Adrenal gland (tissue), 12 donors: ENCODE results near the gene TMEM45A. TPM values are rescaled to one million over a fixed set of nuclear protein-coding genes. Genes with fewer than 3 reads are reported as not detected.
"Not testable (repeated sequence)": the region's sequence is repeated elsewhere in the genome, so short reads cannot be mapped to it uniquely, and the experiment has no call there.

Source experiments
- DNase-seq, 7 donors: peaks; one replicate each; pipeline ENCODE4 v3.0.0-alpha.2; 2019 to 2020
- H3K27ac ChIP-seq, 5 donors: fragments of 200-600 bp; sonication (generic) in 4 of 5; 1 replicate in 3 of 5; 2 replicates in 2 of 5; pipeline versions ENCODE4 v1.5.1 to v1.8.0; 2016 to 2020; ENCODE audit warnings: mild to moderate bottlenecking in 1 of 5
- H3K27me3 ChIP-seq: fragments of 200-600 bp; 2 replicates; pipeline ENCODE4 v1.8.0; 2021
- H3K36me3 ChIP-seq, 2 donors: fragments of 200-600 bp; replicated peaks in 1 of 2; 1 replicate in 1 of 2; 2 replicates in 1 of 2; pipeline versions ENCODE4 v1.5.1 to v1.8.0; 2018 to 2022
- H3K4me1 ChIP-seq, 2 donors: fragments of 200-600 bp; replicated peaks in 1 of 2; 1 replicate in 1 of 2; 2 replicates in 1 of 2; pipeline versions ENCODE4 v1.5.1 to v1.8.0; 2018 to 2021
- H3K4me3 ChIP-seq, 4 donors: fragments of 200-600 bp; sonication (generic) in 3 of 4; one replicate each; pipeline ENCODE4 v1.5.1; 2016 to 2018
- H3K9me3 ChIP-seq, 3 donors: fragments of 200-600 bp; sonication (generic) in 1 of 3; replicated peaks in 1 of 3; 1 replicate in 2 of 3; 2 replicates in 1 of 3; pipeline versions ENCODE4 v1.5.1 to v1.8.0; 2016 to 2021
- POLR2A ChIP-seq, 2 donors: fragments of 450-650 bp; IDR thresholded peaks; one replicate each; pipeline ENCODE4 v1.6.1; 2017; ENCODE audit warnings: antibody characterized with exemption in 2 of 2, mild to moderate bottlenecking in 2 of 2, moderate library complexity in 1 of 2
- WGBS, 4 donors: extraction: QIAGEN DNeasy Blood & Tissue Kit in 2 of 4; methylation state at CpG; one replicate each; pipeline versions ENCODE4 v1.1.5 to v1.1.7; 2013 to 2017; 5-methylcytosine and 5-hydroxymethylcytosine counted together
- intact Hi-C, 2 donors: fragments of 100-400 bp; cut with DNase I; formaldehyde crosslinking; loops; one replicate each; pipeline versions ENCODE4 v1.14.1 to v1.15.0; 2022 to 2023
- polyA plus RNA-seq, 3 donors: library from polyadenylated mRNA; stranded (reverse); fragments of 200-250 nt in 2 of 3; fragments of 350-450 nt in 1 of 3; fragmentation: Illumina TruSeq in 1 of 3; extraction: RNeasy Lipid Tissue Mini Kit (QIAGEN cat#74804) in 1 of 3; gene quantifications; one replicate each; pipeline ENCODE4 v1.2.3, GENCODE V29; 2013 to 2014
- total RNA-seq, 9 donors: library from RNA; depleted of rRNA in 4 of 9; stranded (reverse); fragments of >200 nt in 4 of 9; fragments of 120-200 nt in 1 of 9; fragmentation: NEBNext Ultra II Directional in 1 of 9; extraction: Animal tissue kit (Norgen Biotek cat#: 25700) in 1 of 9; gene quantifications; one replicate each; pipeline versions ENCODE4 v1.1.0 to v1.2.4, GENCODE V29; 2013 to 2023
- TF ChIP-seq, protein P1 (sequence below), 6 experiments: fragments of 450-650 bp in 4 of 6; fragments of 200-600 bp in 2 of 6; sonication (generic) in 1 of 6; IDR thresholded peaks; 1 replicate in 5 of 6; 2 replicates in 1 of 6; pipeline versions ENCODE4 v1.5.1 to v1.8.0; 2016 to 2021; ENCODE audit warnings: antibody characterized with exemption in 6 of 6, mild to moderate bottlenecking in 2 of 6, moderate library complexity in 1 of 6
- donor health status: healthy with polysubstance abuse.
- donor health status: Bipolar disorder and iron deficiency.
- donor health status: DM: yes; HTN: yes; CAD: no.
- donor health status: DM: no; HTN: no; CAD: no.
- donor health status: DM: no; HTN: no; CAD: no.
- donor health status: DM: yes; HTN: yes; CAD: no.

TMEM45A gene
- total and polyA plus RNA-seq, 12 donors, result 9.8 to 38.7 (median 27.5) TPM

DNA sequence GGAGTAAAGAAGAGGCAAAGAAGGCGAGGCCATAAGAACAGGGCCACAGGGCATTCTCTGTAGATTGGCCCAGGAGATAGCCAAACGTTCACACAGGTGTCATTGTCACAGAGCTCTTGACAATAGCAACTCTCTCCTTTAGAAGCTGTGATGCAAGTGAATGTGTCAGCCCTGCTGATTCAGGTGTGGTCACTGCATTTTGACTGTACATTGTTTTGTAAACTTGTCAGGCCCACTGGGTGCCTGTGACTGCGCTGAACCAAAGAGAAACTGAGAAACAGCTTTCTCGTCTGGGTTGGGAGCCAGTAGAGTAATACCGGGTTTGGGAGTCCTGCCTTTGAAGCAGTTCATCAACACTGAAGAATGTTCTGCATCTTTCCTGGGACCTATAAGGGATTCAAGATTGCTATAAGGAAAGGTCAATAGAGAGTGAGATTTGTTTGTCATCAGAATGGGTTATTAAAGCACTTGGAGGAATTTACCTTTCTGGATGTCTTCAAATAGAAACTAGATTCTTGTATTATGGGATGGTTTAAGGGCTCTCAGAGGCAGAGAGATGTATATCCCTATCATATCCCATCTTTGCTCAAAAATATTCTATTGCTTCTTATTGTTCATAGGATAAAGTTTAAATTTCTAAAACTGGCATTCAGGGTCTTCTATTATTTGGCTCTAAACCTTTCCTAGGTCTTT, 45.4 kb downstream of the TMEM45A start:
- 86 to 96% (median 95%) methylated on average over 5 of the region's 5 CpGs for WGBS, 4 donors
- Histone ChIP-seq H3K4me3 (no peak overlapping the region), H3K36me3 (no peaks in the 10 kb centered on the region), H3K27ac (no peak overlapping the region), H3K4me1 (peaks cover 23 to 28% of the 10 kb centered on the region in 2 donors), H3K9me3 (peaks cover 0 to under 1% (median 0%) of the 10 kb centered on the region in 3 donors), H3K27me3 (no peaks in the 10 kb centered on the region)
- intact Hi-C loops, result no loop called here
- DNase-seq, result no peak
- no peak for TF ChIP-seq POLR2A (IDR thresholded peaks at IDR 0.05)
- TF ChIP-seq, protein P1, sequence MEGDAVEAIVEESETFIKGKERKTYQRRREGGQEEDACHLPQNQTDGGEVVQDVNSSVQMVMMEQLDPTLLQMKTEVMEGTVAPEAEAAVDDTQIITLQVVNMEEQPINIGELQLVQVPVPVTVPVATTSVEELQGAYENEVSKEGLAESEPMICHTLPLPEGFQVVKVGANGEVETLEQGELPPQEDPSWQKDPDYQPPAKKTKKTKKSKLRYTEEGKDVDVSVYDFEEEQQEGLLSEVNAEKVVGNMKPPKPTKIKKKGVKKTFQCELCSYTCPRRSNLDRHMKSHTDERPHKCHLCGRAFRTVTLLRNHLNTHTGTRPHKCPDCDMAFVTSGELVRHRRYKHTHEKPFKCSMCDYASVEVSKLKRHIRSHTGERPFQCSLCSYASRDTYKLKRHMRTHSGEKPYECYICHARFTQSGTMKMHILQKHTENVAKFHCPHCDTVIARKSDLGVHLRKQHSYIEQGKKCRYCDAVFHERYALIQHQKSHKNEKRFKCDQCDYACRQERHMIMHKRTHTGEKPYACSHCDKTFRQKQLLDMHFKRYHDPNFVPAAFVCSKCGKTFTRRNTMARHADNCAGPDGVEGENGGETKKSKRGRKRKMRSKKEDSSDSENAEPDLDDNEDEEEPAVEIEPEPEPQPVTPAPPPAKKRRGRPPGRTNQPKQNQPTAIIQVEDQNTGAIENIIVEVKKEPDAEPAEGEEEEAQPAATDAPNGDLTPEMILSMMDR (IDR thresholded peaks at IDR 0.05), result no peak

DNA sequence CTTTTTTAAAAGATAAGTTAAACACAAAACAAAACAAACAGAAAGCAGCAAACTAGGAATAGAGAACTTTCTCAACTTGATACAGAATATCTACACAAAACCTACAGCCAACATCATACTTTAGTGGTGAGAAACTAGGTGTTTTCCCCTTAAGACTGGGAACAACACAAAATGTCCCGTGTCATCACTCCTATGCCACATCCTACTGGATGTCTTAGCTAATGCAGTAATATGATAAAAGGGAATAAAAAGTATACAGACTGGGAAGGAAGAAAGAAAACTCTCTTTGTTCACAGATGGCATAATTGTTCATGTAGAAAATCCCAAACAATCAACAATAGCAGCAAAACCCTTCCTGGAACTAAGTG, 45.9 kb downstream of the TMEM45A start:
- no peak overlapping the region for H3K27ac ChIP-seq
- no peak for DNase-seq
- H3K36me3 ChIP-seq, result no peaks in the 10 kb centered on the region
- H3K4me3 ChIP-seq, result no peak overlapping the region
- no peaks in the 10 kb centered on the region for H3K27me3 ChIP-seq
- peaks cover 23 to 28% of the 10 kb centered on the region in 2 donors for H3K4me1 ChIP-seq
- intact Hi-C loops, result no loop called here
- 84 to 96% (median 92%) methylated on average over 1 of the region's 1 CpG for whole genome bisulfite sequencing, 4 donors
- TF ChIP-seq, protein P1 (IDR thresholded peaks at IDR 0.05), result no peak
- no peak for TF ChIP-seq POLR2A (IDR thresholded peaks at IDR 0.05)
- H3K9me3 ChIP-seq, result peaks cover 0 to 6% (median 0%) of the 10 kb centered on the region in 3 donors

DNA sequence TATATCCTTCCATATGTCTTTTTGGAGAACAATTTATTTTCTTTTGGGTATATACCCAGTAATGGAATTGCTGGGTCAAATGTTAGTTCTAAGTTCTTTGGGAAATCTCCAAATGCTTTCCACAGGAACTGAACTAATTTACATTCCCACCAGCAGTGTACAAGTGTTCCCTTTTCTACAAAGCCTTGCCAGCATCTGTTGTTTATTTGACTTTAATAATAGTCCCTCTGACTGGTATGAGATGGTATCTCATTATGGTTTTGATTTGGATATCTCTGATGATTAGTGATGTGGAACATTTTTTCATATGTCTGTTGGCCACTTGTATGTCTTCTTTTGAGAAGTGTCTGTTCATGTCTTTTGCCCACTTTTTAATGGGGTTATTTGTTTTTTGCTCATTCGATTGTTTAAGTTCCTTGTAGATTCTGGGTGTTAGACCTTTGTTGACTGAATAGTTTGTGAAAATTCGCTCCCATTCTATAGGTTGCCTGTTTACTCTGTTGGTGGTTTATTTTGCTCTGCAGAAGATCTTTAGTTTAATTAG, 48.4 kb downstream of the TMEM45A start:
- WGBS, 4 donors, result 92 to 96% (median 94%) methylated on average over 2 of the region's 2 CpGs
- Histone ChIP-seq H3K36me3 (no peaks in the 10 kb centered on the region), H3K27ac (no peak overlapping the region), H3K4me3 (no peak overlapping the region), H3K27me3 (no peaks in the 10 kb centered on the region), H3K9me3 (peaks cover 0 to 9% (median 0%) of the 10 kb centered on the region in 3 donors), H3K4me1 (peaks cover 4 to 7% of the 10 kb centered on the region in 2 donors)
- DNase-seq, result no peak
- intact Hi-C loops, result no loop called here
- TF ChIP-seq, protein P1 (IDR thresholded peaks at IDR 0.05), result no peak
- TF ChIP-seq POLR2A (IDR thresholded peaks at IDR 0.05), result no peak

DNA sequence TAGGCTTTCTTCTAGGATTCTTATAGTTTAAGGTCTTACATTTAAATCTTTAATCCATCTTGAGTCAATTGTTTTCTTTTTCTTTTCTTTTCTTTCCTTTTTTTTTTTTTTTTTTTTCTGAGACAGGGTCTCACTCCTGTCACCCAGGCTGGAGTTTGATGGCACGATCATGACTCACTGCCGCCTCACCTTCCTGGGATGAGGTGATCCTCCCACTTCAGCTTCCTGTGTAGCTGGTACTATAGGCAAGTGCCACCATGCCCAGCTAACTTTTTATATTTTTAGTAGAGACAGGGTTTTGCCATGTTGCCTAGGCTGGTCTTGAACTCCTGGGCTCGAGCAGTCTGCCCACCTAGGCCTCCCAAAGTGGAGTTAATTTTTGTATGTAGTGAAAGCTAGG, 49.0 kb downstream of the TMEM45A start:
- DNase-seq, intact Hi-C loops, H3K9me3 ChIP-seq, H3K27me3 ChIP-seq, H3K4me3 ChIP-seq, H3K27ac ChIP-seq, H3K36me3 ChIP-seq, H3K4me1 ChIP-seq: not testable (repeated sequence)
- WGBS, 4 donors, result 93 to 96% (median 95%) methylated on average over 3 of the region's 3 CpGs

DNA sequence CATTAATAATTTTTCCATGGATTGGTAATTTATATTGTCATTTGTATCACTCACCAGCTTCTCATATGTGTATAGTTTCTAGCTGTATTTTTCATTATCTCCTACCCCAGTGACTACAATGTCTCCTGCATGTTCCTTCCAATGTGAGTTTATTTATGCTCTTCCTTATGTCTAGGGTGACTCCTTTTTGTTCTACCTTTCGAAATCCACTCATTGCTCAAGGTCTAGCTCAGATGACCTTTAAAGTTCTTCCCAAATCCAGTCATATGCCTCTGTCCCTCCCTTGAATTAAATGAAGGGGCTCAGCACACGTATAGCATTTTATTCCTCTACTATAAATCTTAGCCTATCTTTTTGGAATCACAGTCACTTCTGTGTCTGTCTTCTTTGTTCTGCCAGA, 53.0 kb downstream of the TMEM45A start:
- 49 to 65% (median 60%) methylated on average over 2 of the region's 2 CpGs for WGBS, 4 donors
- no peak overlapping the region for H3K4me3 ChIP-seq
- TF ChIP-seq, protein P1 (IDR thresholded peaks at IDR 0.05), result no peak
- TF ChIP-seq POLR2A (IDR thresholded peaks at IDR 0.05), result no peak
- no peaks in the 10 kb centered on the region for H3K27me3 ChIP-seq
- DNase-seq, result no peak
- H3K4me1 ChIP-seq, result no peaks in the 10 kb centered on the region
- intact Hi-C loops, result no loop called here
- H3K36me3 ChIP-seq, result no peaks in the 10 kb centered on the region
- peaks cover 0 to 9% (median 0%) of the 10 kb centered on the region in 3 donors for H3K9me3 ChIP-seq
- no peak overlapping the region for H3K27ac ChIP-seq
